NCI-H524 (cell line): ENCODE measurements around the gene TCERG1L.
"Not testable (repeated sequence)": the region's sequence is repeated elsewhere in the genome, so short reads cannot be mapped to it uniquely, and the experiment has no call there.

Experiments
- DNase-seq, 2 experiments: peaks; one replicate each; lab custom pipeline; 2025; lab: John Stamatoyannopoulos, UW

TCERG1L gene

GRCh38 chr10:131102676-131103075 is 208.8 kb downstream of the TCERG1L start:
- DNase-seq, result peak in 1 of 2 experiments; percentile 26

DNA sequence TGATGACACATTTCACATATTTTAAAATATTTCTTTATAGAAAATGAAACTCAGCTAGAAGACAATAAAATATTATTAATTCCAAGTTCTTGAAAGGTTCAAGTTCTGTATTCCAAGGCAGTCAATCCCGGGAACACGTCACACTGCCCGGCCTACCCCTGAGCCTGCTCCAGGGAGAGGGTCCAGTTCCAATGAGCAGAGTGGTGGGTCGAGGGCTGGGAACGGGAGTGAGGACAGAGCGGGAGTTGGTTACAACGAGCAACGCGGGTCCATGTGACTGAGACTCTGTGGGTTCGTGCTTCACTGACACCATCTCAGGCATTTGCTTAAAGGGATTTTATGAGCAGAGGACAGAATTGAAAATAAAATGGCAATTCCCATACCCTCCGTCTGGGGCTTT is 209.4 kb downstream of the TCERG1L start:
- DNase-seq, result no peak

DNA sequence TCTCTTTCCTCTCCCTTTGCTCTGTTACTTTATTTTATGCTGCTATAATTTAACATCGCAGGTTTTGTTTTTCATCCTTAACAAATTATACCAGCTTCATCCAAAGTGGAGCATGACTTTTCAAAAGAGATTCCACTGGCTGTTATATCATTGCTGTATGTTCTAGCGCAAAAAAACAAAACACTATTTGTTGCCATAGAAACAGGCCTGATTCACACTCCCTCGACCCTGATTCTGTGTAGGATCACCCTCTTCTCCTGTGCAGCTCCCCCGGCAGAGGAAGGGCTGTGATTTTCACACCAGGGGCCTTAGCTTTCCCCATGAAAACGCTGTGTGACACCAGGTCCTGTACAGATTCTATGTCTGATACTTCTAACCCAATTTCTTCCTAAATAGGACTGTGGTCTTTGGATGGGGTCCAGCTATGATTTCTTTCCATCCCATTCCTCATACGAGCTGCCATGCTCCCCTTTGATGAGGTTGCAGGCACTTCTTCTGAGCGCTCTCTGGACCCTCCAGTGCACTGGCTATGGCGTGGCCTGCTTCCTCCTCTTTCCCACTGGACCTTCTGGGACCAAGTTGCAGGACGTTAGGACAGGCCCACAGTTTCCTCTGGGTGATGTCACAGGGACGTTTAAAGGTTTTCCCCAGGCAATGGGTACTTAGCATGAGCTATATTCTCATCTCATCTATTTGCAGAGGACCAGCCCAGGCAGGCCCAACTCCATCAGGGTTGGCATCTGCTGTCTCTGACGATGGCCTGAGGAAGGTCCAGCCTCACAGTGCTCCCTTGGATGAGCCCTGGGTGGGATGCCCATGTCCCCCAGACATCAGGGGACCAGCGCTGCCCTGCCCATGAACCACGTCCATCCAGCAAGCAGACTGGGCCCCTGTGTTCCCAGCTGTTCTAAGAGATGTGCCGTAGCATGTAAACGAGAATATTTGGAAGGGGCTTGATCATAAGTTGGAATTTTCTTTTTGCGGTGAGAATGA is 210.8 kb downstream of the TCERG1L start:
- DNase-seq, result not testable (repeated sequence)

GRCh38 chr10:131099028-131099726 is 212.3 kb downstream of the TCERG1L start:
- no peak for DNase-seq

- no peak for DNase-seq
Measured at GRCh38 chr10:131098416-131098952, 213.0 kb downstream of the TCERG1L start.

DNA sequence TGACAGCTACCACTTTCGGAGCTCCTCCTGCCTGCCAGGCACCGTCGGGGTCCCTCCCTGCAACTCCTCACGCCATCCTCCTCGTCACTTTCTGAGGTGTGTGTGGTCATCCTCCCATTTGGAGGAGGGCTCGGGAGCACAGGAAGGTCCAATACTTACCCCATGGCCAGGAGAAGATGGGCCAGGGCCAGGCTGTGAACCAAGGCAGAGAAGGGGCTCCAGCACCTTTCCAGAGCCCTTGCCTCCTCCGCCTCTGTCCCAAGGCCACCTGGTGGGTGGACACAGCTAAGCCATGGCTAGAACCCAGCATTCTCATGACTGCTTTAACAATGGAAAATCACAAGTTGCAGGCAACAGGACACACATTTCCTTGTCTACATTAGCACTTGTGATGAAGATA is 215.5 kb downstream of the TCERG1L start:
- DNase-seq, result no peak

- no peak for DNase-seq
Measured at GRCh38 chr10:131095313-131095580, 216.3 kb downstream of the TCERG1L start.

- no peak for DNase-seq
Measured at GRCh38 chr10:131094527-131095312, 216.8 kb downstream of the TCERG1L start.

DNA sequence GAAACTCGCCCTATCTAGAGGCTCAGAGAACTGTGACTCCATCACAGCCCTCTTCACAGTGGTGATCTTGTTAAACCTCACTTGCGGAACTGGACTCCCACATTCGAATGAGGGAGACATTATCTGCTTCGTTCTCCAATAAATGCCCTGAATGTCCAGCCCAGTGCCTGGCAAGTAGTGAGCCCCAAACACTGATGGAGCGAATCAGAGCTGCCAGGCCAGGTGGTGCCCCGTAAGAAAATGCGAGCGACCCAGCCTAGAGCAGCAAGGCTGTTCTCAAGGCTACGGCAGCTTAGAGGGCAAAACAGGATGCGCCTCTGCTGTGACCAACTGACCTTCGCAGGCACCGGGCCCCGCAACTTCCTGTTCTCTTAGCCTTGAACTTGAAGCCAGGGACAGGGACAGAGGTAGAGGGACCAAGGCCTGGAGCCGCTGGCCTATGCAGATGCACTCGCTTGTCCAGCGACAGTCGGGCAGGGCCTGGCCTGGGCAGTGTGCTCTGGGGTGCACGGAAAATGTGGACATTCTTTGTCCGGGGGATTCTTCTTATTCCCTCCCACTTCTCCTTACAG is 217.6 kb downstream of the TCERG1L start:
- no peak for DNase-seq

GRCh38 chr10:131093346-131093745 is 218.2 kb downstream of the TCERG1L start:
- DNase-seq, result no peak

DNA sequence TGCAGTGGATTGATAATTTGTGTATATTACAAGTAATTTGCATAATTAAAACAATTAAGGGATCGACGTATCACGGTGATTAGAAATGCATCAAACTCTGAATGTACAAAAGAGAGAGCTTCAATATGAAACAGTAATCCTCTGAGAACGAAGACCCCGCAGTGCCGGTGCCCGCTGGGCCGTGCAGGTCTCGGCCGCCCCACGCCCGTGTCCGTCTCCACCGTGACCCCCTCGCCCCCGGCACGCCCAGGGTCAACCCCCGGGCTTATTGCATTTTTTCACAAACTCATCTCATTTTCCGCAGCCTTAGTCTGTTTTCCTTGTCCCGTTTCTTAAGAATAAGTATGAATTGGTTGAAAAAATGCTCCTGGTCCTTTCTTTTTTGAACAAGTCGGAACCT is 218.6 kb downstream of the TCERG1L start:
- no peak for DNase-seq

GRCh38 chr10:131092386-131092785 is 219.1 kb downstream of the TCERG1L start:
- DNase-seq, result no peak

DNA sequence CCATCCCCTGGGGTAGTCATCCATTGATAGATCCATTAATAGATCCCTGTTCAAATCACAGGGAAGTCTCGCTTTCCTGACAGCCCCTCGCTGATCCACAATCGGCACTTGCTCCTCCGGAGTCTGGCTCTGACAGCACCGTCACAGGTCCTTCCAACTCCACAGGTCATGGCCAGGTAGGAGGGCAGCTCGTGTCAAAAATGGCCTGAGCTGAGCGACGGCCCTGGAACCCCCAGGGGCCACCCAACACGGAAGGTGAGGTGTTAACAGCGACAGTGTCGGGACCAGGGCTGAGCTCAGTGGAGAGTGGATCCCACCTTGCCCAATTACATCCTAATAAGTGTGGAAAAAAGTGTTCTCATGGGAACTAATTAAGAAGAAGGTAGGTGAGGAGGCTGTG is 219.8 kb downstream of the TCERG1L start:
- DNase-seq, result no peak

- peak in 1 of 2 experiments; percentile 50 for DNase-seq
Measured at GRCh38 chr10:131090761-131091661, 220.5 kb downstream of the TCERG1L start.

DNA sequence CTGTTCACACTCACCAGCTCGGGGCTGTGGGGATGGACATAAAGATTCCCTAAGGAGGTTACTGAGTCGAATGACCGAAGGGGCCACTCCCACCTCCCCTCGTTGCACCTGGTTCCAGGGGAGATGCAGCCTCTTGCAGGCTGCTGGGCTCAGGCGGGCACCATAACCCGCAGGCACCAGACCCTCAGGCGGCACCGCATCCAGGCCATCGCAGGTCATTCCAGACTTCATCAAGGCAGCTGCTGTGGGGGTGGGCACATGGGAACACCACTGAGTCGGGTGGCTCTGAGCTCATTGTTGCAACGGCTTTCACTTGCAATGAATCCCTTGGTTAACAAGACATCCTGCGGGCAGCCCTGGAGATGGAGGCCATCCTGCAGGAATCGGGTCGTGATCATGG is 221.7 kb downstream of the TCERG1L start:
- DNase-seq, result no peak

DNA sequence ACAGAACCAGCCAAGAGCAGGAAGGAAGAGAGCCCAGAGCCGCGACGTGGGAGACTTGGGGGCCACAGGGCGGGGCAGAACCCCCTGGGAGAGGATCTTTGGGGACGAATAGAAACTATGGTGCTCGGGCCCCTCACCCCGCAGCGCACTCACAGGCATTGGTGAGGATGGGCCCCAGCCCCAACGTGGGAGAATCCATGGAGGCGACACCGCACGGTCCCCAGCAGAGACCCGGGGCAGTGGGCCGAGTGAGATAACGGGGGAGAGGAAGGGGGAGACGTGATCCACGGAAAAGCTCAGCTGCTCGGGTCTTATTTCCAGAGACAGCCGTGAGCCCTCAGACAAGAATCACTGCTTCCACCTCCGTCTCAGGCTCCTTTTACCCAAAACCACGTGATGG is 222.4 kb downstream of the TCERG1L start:
- no peak for DNase-seq

DNA sequence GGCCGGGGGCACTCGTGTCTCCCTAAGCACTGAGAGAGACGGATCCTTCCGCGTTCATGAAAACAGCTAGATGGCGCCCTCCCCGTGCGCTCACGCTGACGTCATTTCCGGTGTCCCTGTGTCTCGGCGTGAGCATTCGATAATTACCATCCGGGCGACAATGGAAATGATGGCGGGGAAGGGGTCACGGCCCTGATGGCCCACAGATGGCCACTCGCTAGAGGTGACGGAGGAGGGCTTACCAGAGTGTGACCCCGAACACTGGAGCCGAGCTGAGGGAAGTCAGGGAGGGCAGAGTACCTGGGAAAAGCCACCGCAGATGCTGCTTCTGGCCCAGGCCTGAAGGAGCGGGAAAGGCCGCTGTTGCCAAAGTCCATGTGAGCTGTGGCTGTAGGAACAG is 222.9 kb downstream of the TCERG1L start:
- DNase-seq, result no peak

DNA sequence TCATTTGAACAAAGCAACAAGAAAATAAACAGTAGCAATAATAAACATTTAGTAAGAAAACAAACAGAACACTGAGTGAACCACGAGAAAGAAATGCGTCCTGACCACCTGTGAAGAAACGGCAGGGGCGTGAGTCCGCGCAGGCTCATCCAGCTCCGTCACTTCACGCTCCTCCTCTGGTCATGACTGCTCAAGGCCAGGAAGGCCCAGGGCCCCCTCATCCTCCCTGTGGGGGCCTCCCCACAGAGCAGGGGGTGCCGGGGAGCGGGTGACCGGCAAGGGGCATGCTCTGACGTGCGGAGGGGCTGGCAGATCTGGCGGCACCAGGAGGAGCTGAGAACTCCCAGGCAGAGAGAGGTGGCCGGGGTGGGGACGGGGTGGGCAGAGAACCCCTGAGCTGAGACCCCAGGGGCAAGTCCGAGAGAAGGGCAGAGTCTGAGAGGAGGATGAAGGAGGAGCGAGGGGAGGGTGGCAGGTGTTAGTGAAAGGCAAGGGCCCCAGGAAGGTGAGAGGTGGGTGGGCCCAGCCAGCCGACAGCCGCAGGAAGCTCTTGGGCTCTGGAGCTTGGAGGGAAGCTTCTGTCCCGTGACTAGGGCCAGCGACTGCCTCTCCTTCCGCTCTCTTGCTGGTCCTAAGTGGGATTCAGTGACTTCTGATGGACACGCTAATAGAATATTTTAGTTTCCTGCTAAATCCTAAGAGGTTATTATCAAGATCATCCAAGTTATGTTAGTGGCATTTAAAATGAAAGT is 223.9 kb downstream of the TCERG1L start:
- DNase-seq, result no peak

GRCh38 chr10:131086511-131086910 is 225.0 kb downstream of the TCERG1L start:
- no peak for DNase-seq

- no peak for DNase-seq
Measured at GRCh38 chr10:131086094-131086493, 225.4 kb downstream of the TCERG1L start.
